ENCODE data around the gene B9D1. TPM values are rescaled to one million over a fixed set of nuclear protein-coding genes. Genes with fewer than 3 reads are reported as not detected.

B9D1 gene
- total RNA-seq, 2 experiments from 2014 or later, result 21.1 to 38.1 TPM

DNA sequence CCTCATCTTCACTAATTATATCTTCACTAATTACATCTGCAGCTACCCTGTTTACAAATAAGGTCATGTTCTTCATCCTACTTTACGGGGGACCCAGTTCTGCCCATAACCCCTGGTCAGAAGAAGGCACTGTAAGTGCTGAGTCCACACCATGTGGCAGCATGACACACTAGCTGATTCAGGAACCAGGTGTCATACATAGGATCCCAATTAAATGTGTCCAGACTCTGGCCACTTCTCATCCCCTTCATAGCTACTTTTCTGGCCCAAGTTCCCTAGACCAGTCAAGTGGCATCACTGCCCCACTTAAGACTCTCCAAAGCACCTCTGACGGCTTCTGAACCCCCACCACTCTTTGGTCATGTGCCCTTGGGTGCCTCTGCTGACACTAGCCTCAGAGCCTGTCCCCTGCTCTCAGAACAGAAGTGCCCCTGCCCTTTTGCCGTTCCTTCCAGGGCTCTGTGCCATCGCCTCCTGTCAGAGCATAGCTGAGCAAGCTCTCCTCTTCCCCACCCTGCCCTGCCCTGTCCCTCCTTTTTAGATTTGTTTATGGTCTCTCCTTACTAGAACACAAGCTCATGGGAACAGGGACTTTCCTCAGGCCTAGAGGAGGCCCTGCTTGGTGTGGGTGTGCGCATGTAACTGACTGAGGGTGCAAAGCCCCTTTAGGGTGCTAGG is 61.1 kb downstream of the B9D1 start:
- peaks cover 50% of the 10 kb centered on the region for H3K4me1 ChIP-seq (ENCODE audit: insufficient read depth, low read length, poor library complexity, severe bottlenecking)
- H3K4me2 ChIP-seq (ENCODE audit: low read length), result no peak overlapping the region
- no peak for DNase-seq (ENCODE audit: low spot score)
- no peaks in the 10 kb centered on the region for H3K36me3 ChIP-seq (ENCODE audit: insufficient read depth, low read length)
- H3K27ac ChIP-seq (ENCODE audit: low read depth, low read length, poor library complexity, severe bottlenecking), result no peak overlapping the region
- POLR2A ChIA-PET, result interaction anchor here (0.6 kb wide), 1 partner anchor 60 kb away, joined by 3 read pairs; no protein-coding TSS in a partner anchor
- BruUV-seq (replicated peaks), result no TSS peak
- CTCF ChIA-PET (ENCODE audit: unreplicated experiment), result no interaction called here
- H3K4me3 ChIP-seq (ENCODE audit: low read depth, low read length, poor library complexity, severe bottlenecking), result no peak overlapping the region
- peaks cover 20% of the 10 kb centered on the region for H4K20me1 ChIP-seq (ENCODE audit: insufficient read depth, low read length)
- H3K79me2 ChIP-seq (ENCODE audit: insufficient read depth, low read depth, low read length), result no peaks in the 10 kb centered on the region
- TF ChIP-seq EZH2phosphoT487 (IDR thresholded peaks at IDR 0.05; ENCODE audit: borderline replicate concordance, low read depth, low read length), result no peak
- TF ChIP-seq, protein P1, sequence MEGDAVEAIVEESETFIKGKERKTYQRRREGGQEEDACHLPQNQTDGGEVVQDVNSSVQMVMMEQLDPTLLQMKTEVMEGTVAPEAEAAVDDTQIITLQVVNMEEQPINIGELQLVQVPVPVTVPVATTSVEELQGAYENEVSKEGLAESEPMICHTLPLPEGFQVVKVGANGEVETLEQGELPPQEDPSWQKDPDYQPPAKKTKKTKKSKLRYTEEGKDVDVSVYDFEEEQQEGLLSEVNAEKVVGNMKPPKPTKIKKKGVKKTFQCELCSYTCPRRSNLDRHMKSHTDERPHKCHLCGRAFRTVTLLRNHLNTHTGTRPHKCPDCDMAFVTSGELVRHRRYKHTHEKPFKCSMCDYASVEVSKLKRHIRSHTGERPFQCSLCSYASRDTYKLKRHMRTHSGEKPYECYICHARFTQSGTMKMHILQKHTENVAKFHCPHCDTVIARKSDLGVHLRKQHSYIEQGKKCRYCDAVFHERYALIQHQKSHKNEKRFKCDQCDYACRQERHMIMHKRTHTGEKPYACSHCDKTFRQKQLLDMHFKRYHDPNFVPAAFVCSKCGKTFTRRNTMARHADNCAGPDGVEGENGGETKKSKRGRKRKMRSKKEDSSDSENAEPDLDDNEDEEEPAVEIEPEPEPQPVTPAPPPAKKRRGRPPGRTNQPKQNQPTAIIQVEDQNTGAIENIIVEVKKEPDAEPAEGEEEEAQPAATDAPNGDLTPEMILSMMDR (conservative IDR thresholded peaks at IDR 0.05; ENCODE audit: low read length), result no peak
- no peaks in the 10 kb centered on the region for H3K9me2 ChIP-seq (ENCODE audit: insufficient read depth, low read length)
- intact Hi-C loops (cut with micrococcal nuclease; ENCODE audit: unreplicated experiment), result no loop called here
- H2AFZ ChIP-seq (ENCODE audit: low read length), result no peak overlapping the region
- H3K9me3 ChIP-seq (ENCODE audit: low read length), result no peaks in the 10 kb centered on the region

DNA sequence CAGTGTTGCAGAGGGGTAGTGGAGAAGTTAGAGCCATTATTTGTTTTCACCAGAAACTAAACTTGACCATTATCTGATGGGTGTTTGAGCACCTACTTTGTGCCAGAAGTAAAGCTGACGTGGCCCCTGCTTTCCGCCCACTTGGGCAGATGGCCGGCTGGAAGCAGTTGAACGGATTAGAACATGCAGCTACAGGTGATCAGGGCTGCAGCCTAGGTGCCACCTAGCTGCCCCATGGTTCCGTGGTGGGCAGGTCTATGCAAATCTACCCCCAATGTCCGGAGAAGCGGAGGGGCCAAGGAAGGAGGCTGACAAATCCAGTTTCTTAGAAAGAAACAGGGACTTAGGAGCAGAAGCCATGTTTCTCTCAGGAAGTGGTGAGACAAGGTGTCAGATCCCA is 62.7 kb downstream of the B9D1 start:
- intact Hi-C loops (cut with micrococcal nuclease; ENCODE audit: unreplicated experiment), result no loop called here
- CTCF ChIA-PET (ENCODE audit: unreplicated experiment), result no interaction called here
- peaks cover 20% of the 10 kb centered on the region for H4K20me1 ChIP-seq (ENCODE audit: insufficient read depth, low read length)
- DNase-seq (ENCODE audit: low spot score), result no peak
- no peak overlapping the region for H2AFZ ChIP-seq (ENCODE audit: low read length)
- no peaks in the 10 kb centered on the region for H3K9me2 ChIP-seq (ENCODE audit: insufficient read depth, low read length)
- no peak for TF ChIP-seq EZH2phosphoT487 (IDR thresholded peaks at IDR 0.05; ENCODE audit: borderline replicate concordance, low read depth, low read length)
- TF ChIP-seq, protein P1 (conservative IDR thresholded peaks at IDR 0.05; ENCODE audit: low read length), result no peak
- H3K36me3 ChIP-seq (ENCODE audit: insufficient read depth, low read length), result no peaks in the 10 kb centered on the region
- no peaks in the 10 kb centered on the region for H3K79me2 ChIP-seq (ENCODE audit: insufficient read depth, low read depth, low read length)
- no peak overlapping the region for H3K27ac ChIP-seq (ENCODE audit: low read depth, low read length, poor library complexity, severe bottlenecking)
- H3K4me1 ChIP-seq (ENCODE audit: insufficient read depth, low read length, poor library complexity, severe bottlenecking), result peaks cover 41% of the 10 kb centered on the region
- no peak overlapping the region for H3K4me2 ChIP-seq (ENCODE audit: low read length)
- H3K9me3 ChIP-seq (ENCODE audit: low read length), result no peaks in the 10 kb centered on the region
- POLR2A ChIA-PET, result interaction anchor here (1.1 kb wide), 1 partner anchor 10 kb away, joined by 3 read pairs; no protein-coding TSS in a partner anchor
- no peak overlapping the region for H3K4me3 ChIP-seq (ENCODE audit: low read depth, low read length, poor library complexity, severe bottlenecking)
- no TSS peak for BruUV-seq (replicated peaks)

DNA sequence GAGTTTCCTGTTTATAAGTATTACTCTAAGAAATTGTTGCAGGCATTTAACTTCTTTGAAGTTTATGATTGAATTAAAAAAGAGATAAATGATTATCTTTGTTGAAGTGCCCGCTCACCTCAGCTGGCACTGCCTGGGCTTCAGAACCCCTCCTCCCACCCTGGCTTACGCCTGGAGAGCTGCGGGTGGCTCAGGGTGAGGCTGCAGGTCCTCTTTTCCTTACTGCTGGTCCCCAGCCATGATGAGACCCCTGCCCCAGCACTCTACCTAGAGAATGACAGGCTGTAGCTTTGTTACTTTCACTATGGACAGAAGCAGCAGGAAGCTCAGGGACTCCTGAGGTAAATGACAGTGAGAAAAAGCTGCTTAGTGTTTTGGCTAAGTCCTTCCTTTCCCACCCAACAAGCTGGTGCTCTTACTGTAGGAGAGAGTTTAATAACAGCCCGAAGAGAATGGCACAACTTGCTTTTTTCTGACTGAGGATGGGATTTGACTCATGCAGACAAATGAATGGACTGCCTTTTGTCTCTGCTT is 63.2 kb downstream of the B9D1 start:
- no peak overlapping the region for H3K27ac ChIP-seq (ENCODE audit: low read depth, low read length, poor library complexity, severe bottlenecking)
- no TSS peak for BruUV-seq (replicated peaks)
- no peak overlapping the region for H3K4me3 ChIP-seq (ENCODE audit: low read depth, low read length, poor library complexity, severe bottlenecking)
- no peak overlapping the region for H3K4me2 ChIP-seq (ENCODE audit: low read length)
- H3K36me3 ChIP-seq (ENCODE audit: insufficient read depth, low read length), result no peaks in the 10 kb centered on the region
- ChIA-PET CTCF (ENCODE audit: unreplicated experiment) (interaction anchor here (0.8 kb wide), 1 partner anchor 10 kb away, joined by 4 read pairs; no protein-coding TSS in a partner anchor), POLR2A (interaction anchor here (1.1 to 1.2 kb wide), 2 partner anchors 10 to 63 kb away, joined by 3 to 5 read pairs; partner anchors contain the start of gene B9D1)
- peaks cover 17% of the 10 kb centered on the region for H4K20me1 ChIP-seq (ENCODE audit: insufficient read depth, low read length)
- DNase-seq (ENCODE audit: low spot score), result no peak
- peaks cover 41% of the 10 kb centered on the region for H3K4me1 ChIP-seq (ENCODE audit: insufficient read depth, low read length, poor library complexity, severe bottlenecking)
- H3K79me2 ChIP-seq (ENCODE audit: insufficient read depth, low read depth, low read length), result no peaks in the 10 kb centered on the region
- intact Hi-C loops (cut with micrococcal nuclease; ENCODE audit: unreplicated experiment), result no loop called here
- no peaks in the 10 kb centered on the region for H3K9me3 ChIP-seq (ENCODE audit: low read length)
- no peaks in the 10 kb centered on the region for H3K9me2 ChIP-seq (ENCODE audit: insufficient read depth, low read length)
- TF ChIP-seq, protein P1 (conservative IDR thresholded peaks at IDR 0.05; ENCODE audit: low read length), result no peak
- no peak for TF ChIP-seq EZH2phosphoT487 (IDR thresholded peaks at IDR 0.05; ENCODE audit: borderline replicate concordance, low read depth, low read length)
- no peak overlapping the region for H2AFZ ChIP-seq (ENCODE audit: low read length)

Data from OCI-LY7 (cell line).